HG02885 (cell line): ENCODE results near the gene ARFGEF2.
"Not testable (repeated sequence)": the region's sequence is repeated elsewhere in the genome, so short reads cannot be mapped to it uniquely, and the experiment has no call there.

ENCODE experiments used
- ATAC-seq: cut with Tn5 transposase; IDR thresholded peaks from one replicate; pipeline ENCODE4 v1.9.1; 2021; ENCODE audit warnings: mild to moderate bottlenecking; ENCODE audit not compliant: unreplicated experiment, poor library complexity

ARFGEF2 gene

GRCh38 chr20:48949304-48950170, 28.0 kb downstream of the ARFGEF2 start:
- ATAC-seq: no peak

- ATAC-seq: no peak
Measured at GRCh38 chr20:48951041-48951440, 29.5 kb downstream of the ARFGEF2 start.

- no peak for ATAC-seq
Measured at GRCh38 chr20:48951646-48952045, 30.1 kb downstream of the ARFGEF2 start.

- ATAC-seq: no peak
Measured at GRCh38 chr20:48952656-48953055, 31.1 kb downstream of the ARFGEF2 start.

- no peak for ATAC-seq
Measured at GRCh38 chr20:48953653-48954052, 32.1 kb downstream of the ARFGEF2 start.

- no peak for ATAC-seq
Measured at GRCh38 chr20:48956052-48956451, 34.5 kb downstream of the ARFGEF2 start.

GRCh38 chr20:48957053-48957481, 35.6 kb downstream of the ARFGEF2 start:
- no peak for ATAC-seq

- no peak for ATAC-seq
Measured at GRCh38 chr20:48957533-48957932, 36.0 kb downstream of the ARFGEF2 start.

- ATAC-seq: no peak
Measured at GRCh38 chr20:48958743-48959142, 37.2 kb downstream of the ARFGEF2 start.

- ATAC-seq: no peak
Measured at GRCh38 chr20:48959899-48960550, 38.5 kb downstream of the ARFGEF2 start.

- no peak for ATAC-seq
Measured at GRCh38 chr20:48962421-48962820, 40.9 kb downstream of the ARFGEF2 start.

- ATAC-seq: no peak
Measured at GRCh38 chr20:48962976-48963771, 41.7 kb downstream of the ARFGEF2 start.

GRCh38 chr20:48965189-48965910, 43.8 kb downstream of the ARFGEF2 start:
- no peak for ATAC-seq

- no peak for ATAC-seq
Measured at GRCh38 chr20:48970681-48971365, 49.3 kb downstream of the ARFGEF2 start.

GRCh38 chr20:48971956-48972355, 50.4 kb downstream of the ARFGEF2 start:
- ATAC-seq: no peak

- no peak for ATAC-seq
Measured at GRCh38 chr20:48972816-48973215, 51.3 kb downstream of the ARFGEF2 start.

- ATAC-seq: no peak
Measured at GRCh38 chr20:48975955-48976354, 54.4 kb downstream of the ARFGEF2 start.

GRCh38 chr20:48979980-48980379, 58.5 kb downstream of the ARFGEF2 start:
- ATAC-seq: not testable (repeated sequence)
